Activated CD4-positive, alpha-beta T cell treated with anti-CD3 and anti-CD28 coated beads, Interleukin-2, amount 10 ng/mL, durations not matched to agents 24 days and 14 days (primary cell): Measurements from ENCODE around the gene ZNF865. TPM values are rescaled to one million over a fixed set of nuclear protein-coding genes. Genes with fewer than 3 reads are reported as not detected.

Experiments
- DNase-seq: peaks from one replicate; pipeline ENCODE4 v3.0.0; 2022
- H3K27ac Mint-ChIP-seq: one replicate; pipeline ENCODE4 v1.8.0; 2022; ENCODE audit warnings: mild to moderate bottlenecking, mixed read lengths
- H3K27me3 Mint-ChIP-seq: one replicate; pipeline ENCODE4 v1.8.0; 2022; ENCODE audit warnings: mixed read lengths
- H3K36me3 Mint-ChIP-seq: one replicate; pipeline ENCODE4 v1.8.0; 2022; ENCODE audit warnings: low read depth, mild to moderate bottlenecking, mixed read lengths
- H3K4me1 Mint-ChIP-seq: one replicate; pipeline ENCODE4 v1.8.0; 2021; ENCODE audit warnings: mixed read lengths
- H3K4me3 Mint-ChIP-seq: one replicate; pipeline ENCODE4 v1.8.0; 2022; ENCODE audit warnings: mild to moderate bottlenecking, moderate library complexity, mixed read lengths
- H3K9me3 Mint-ChIP-seq: one replicate; pipeline ENCODE4 v1.8.0; 2021; ENCODE audit warnings: mixed read lengths
- intact Hi-C: fragments of 100-400 bp; cut with micrococcal nuclease; formaldehyde crosslinking; loops from one replicate; pipeline ENCODE4 v1.15.1; 2023
- total RNA-seq: library from RNA; stranded (reverse); gene quantifications from 2 replicates; pipeline ENCODE4 v1.2.3, GENCODE V29; 2022

Gene ZNF865
- total RNA-seq, 1 donor from 2014 or later = 12.2 TPM

GRCh38 chr19:55618426-55618825 lies 13.0 kb downstream of the ZNF865 start:
- Mint-ChIP-seq H3K4me1 (peaks cover 12% of the 10 kb centered on the region), H3K36me3 (peaks cover 11% of the 10 kb centered on the region), H3K4me3 (no peak overlapping the region), H3K9me3 (no peaks in the 10 kb centered on the region), H3K27me3 (no peaks in the 10 kb centered on the region), H3K27ac (no peak overlapping the region)
- intact Hi-C loops = no loop called here
- no peak for DNase-seq

DNA sequence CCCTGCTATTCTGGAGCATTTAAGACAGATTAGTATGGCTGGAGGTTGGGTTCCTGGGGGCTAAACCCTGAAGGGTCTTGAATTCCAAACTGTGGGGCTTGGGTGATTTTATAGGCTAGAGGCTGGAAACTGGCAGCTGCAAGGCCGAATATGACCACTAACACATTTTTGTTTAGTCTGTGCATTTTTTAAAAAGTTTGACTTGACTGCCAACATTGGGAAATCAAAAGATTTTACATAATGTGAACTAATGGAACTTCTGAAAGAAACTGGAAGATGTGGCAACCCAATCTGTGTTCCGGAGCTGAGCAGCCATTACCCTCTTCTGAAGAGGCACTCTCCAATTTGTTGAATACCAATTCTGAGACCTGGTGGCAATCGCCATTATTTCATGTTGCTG lies 13.8 kb downstream of the ZNF865 start:
- intact Hi-C loops = no loop called here
- Mint-ChIP-seq H3K4me3 (no peak overlapping the region), H3K36me3 (peaks cover 11% of the 10 kb centered on the region), H3K4me1 (peaks cover 17% of the 10 kb centered on the region), H3K9me3 (no peaks in the 10 kb centered on the region), H3K27me3 (no peaks in the 10 kb centered on the region), H3K27ac (no peak overlapping the region)
- DNase-seq = no peak

DNA sequence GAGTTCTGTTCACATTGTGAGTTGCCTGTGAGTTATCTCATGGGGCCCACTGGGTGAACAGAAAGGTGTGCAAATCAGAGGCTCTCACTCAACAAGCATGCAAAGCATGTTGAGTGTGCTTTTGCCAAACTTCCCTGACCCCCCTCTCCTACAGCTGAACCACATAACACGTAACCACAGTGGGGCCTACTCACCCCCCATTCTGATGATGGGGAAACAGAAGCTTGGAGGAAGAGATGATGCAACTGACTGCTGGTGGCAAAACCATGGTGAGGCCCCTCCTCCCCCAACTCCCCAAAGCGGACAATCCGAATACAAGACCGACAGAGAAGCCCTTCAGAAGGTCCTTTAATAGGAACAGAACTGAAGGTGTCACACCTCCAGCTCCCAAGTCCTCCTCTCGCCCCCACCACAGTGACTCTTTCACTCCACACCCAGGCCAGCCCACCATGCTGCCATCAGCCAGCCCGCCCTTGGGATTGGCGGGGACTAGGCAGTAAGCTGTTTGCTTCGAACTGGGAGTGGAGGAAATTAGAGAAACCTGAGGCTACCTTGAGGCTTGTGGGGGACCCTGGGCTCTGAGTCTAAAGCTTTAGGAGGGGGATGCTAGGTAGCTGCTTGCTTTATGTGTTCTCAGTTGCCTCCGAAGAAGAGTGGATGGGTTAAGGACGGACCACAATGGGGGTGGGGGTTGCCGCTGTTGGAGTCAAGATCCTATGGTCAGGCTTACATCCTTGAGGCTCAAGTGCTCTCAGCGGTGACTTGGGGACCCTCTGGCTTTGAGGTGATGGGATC lies 15.2 kb downstream of the ZNF865 start:
- Mint-ChIP-seq H3K27ac (no peak overlapping the region), H3K4me3 (no peak overlapping the region), H3K4me1 (peaks cover 26% of the 10 kb centered on the region), H3K27me3 (no peaks in the 10 kb centered on the region), H3K36me3 (peaks cover 11% of the 10 kb centered on the region), H3K9me3 (no peaks in the 10 kb centered on the region)
- DNase-seq = no peak
- intact Hi-C loops = loop anchor here (5.0 to 10.0 kb wide), 2 partner anchors 38 to 1156 kb away; partner anchors contain the start of genes LENG9 and ZNF579

GRCh38 chr19:55621205-55621672 lies 15.8 kb downstream of the ZNF865 start:
- Mint-ChIP-seq H3K36me3 (peaks cover 11% of the 10 kb centered on the region), H3K4me3 (no peak overlapping the region), H3K27ac (no peak overlapping the region), H3K4me1 (peaks cover 30% of the 10 kb centered on the region), H3K9me3 (no peaks in the 10 kb centered on the region), H3K27me3 (no peaks in the 10 kb centered on the region)
- no peak for DNase-seq
- intact Hi-C loops = loop anchor here (5.0 to 10.0 kb wide), 2 partner anchors 39 to 1156 kb away; partner anchors contain the start of genes LENG9 and ZNF579

GRCh38 chr19:55621673-55622231 lies 16.3 kb downstream of the ZNF865 start:
- Mint-ChIP-seq H3K4me3 (no peak overlapping the region), H3K36me3 (peaks cover 10% of the 10 kb centered on the region), H3K9me3 (no peaks in the 10 kb centered on the region), H3K27me3 (peaks cover under 1% of the 10 kb centered on the region), H3K4me1 (peaks cover 35% of the 10 kb centered on the region), H3K27ac (no peak overlapping the region)
- intact Hi-C loops = loop anchor here (5.0 to 10.0 kb wide), 2 partner anchors 39 to 1157 kb away; partner anchors contain the start of genes LENG9 and ZNF579
- no peak for DNase-seq

GRCh38 chr19:55622242-55622969 lies 17.0 kb downstream of the ZNF865 start:
- Mint-ChIP-seq H3K36me3 (peaks cover 5% of the 10 kb centered on the region), H3K4me1 (peaks cover 40% of the 10 kb centered on the region), H3K9me3 (no peaks in the 10 kb centered on the region), H3K4me3 (no peak overlapping the region), H3K27ac (no peak overlapping the region), H3K27me3 (peaks cover 3% of the 10 kb centered on the region)
- intact Hi-C loops = loop anchor here (5.0 to 10.0 kb wide), 2 partner anchors 40 to 1158 kb away; partner anchors contain the start of genes LENG9 and ZNF579
- DNase-seq = no peak

- Mint-ChIP-seq H3K4me3 (no peak overlapping the region), H3K9me3 (no peaks in the 10 kb centered on the region), H3K27ac (no peak overlapping the region), H3K4me1 (peaks cover 43% of the 10 kb centered on the region), H3K36me3 (peaks cover 1% of the 10 kb centered on the region), H3K27me3 (peaks cover 8% of the 10 kb centered on the region)
- intact Hi-C loops = loop anchor here (5.0 to 10.0 kb wide), 2 partner anchors 41 to 1158 kb away; partner anchors contain the start of genes LENG9 and ZNF579
- no peak for DNase-seq
Measured at GRCh38 chr19:55623130-55623529, 17.7 kb downstream of the ZNF865 start.

GRCh38 chr19:55623561-55623960 lies 18.1 kb downstream of the ZNF865 start:
- Mint-ChIP-seq H3K4me3 (peak overlapping the region; percentile 96), H3K9me3 (no peaks in the 10 kb centered on the region), H3K4me1 (peaks cover 43% of the 10 kb centered on the region), H3K36me3 (peaks cover 1% of the 10 kb centered on the region), H3K27ac (no peak overlapping the region), H3K27me3 (peaks cover 9% of the 10 kb centered on the region)
- intact Hi-C loops = loop anchor here (5.0 to 10.0 kb wide), 2 partner anchors 41 to 1159 kb away; partner anchors contain the start of genes LENG9 and ZNF579
- no peak for DNase-seq

DNA sequence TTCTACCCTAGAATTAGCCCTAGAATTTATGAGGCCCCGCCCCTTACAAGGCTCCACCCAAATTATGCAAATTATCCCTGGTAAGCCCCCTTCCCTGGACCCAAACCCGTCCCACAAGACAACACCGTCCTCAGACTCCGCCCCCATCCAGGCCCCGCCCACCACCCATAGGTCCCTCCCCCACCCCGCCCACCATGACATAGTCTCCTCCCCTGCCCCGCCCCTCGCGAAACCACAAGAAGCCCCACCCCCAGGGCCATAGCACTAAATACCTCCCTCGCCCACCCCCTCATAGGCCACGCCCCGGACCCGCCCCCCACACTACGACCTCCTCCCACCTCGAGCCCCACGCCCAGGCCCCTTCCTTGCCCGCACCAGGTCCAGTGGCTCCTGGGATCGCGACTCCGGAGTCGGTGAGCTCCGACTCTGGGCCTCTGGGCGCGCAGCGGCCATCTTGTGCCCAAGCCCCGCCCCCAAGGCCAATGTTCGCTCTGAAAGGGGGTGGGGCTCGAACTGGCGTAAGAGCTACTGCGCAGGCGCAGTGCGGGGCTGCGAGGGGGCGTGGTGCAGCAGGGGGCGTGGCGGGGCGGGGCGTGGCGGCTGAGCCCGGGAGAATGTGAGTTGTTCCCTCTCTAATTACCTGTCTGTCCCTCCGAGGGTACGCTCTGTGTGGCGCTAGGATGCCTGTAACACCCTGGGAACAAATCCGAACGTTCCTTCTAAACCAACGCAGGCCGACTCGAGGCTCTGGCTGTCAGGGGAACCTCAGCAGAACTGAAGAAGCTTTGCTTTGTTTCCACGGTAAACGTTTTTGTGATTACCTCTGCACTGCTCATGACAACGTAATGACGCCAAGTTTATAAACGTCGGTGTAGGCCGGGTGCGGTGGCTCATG lies 18.9 kb downstream of the ZNF865 start, which contains the start of gene ZNF784:
Gene ZNF784, minus strand, starts transcription at position 458 of the 895 bp plus-strand sequence. Its CDS starts 5 bp downstream, at position 453.
- peaks cover 1% of the 10 kb centered on the region for H3K36me3 Mint-ChIP-seq
- peak within 1 kb of the TSS; percentile 99 for H3K27ac Mint-ChIP-seq
- intact Hi-C loops = loop anchor here (1.0 to 10.0 kb wide), 7 partner anchors 8 to 1160 kb away; partner anchors contain the start of genes FIZ1, LENG9, ZNF579 and ZNF865
- H3K27me3 Mint-ChIP-seq = peaks cover 13% of the 10 kb centered on the region
- peak; percentile 98 for DNase-seq
- H3K4me3 Mint-ChIP-seq = peak within 1 kb of the TSS; percentile 96
- H3K4me1 Mint-ChIP-seq = peaks cover 43% of the 10 kb centered on the region
- no peaks in the 10 kb centered on the region for H3K9me3 Mint-ChIP-seq

DNA sequence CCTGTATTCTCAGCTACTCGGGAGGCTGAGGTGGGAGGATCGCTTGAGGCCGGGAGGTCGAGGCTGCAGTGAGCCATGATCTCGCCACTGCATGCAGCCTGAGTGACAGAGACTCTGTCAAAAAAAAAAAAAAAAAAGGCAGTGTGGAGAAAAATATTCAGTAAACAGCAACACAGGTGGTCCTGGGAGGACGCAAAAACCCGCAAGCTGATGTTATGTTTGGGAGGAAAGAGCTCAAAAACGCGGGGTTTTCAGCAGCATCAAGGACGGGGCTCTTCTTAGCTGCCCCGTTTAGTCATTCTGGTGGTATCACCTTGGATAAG lies 19.5 kb downstream of the ZNF865 start:
- H3K36me3 Mint-ChIP-seq = peaks cover 1% of the 10 kb centered on the region
- H3K27ac Mint-ChIP-seq = peak overlapping the region; percentile 99
- peaks cover 43% of the 10 kb centered on the region for H3K4me1 Mint-ChIP-seq
- H3K9me3 Mint-ChIP-seq = no peaks in the 10 kb centered on the region
- no peak for DNase-seq
- intact Hi-C loops = loop anchor here (10.0 kb wide), 1 partner anchor 1160 kb away; the partner anchor contains the start of gene LENG9
- H3K4me3 Mint-ChIP-seq = peak overlapping the region; percentile 96
- H3K27me3 Mint-ChIP-seq = peaks cover 13% of the 10 kb centered on the region

DNA sequence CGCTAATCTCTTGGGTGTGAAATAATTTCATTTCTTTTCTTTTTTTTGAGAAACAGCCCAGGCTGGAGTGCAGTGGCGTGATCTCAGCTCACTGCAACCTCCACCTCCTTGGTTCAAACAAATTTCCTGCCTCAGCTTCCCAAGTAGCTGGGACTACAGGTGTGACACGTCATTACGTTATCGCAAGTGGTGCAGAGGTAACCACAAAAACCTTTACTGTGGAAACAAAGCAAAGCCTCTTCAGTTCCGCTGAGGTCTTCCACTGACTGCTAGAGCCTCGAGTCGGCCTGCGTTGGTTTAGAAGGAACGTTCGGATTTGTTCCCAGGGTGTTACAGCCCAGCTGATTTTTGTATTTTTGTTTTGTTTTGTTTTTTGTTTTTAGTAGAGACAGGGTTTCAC lies 20.9 kb downstream of the ZNF865 start:
- Mint-ChIP-seq H3K4me1 (peaks cover 34% of the 10 kb centered on the region), H3K27ac (peak overlapping the region; percentile 84), H3K4me3 (peak overlapping the region; percentile 75), H3K9me3 (no peaks in the 10 kb centered on the region), H3K27me3 (peaks cover 14% of the 10 kb centered on the region), H3K36me3 (peaks cover 1% of the 10 kb centered on the region)
- peak; percentile 92 for DNase-seq
- intact Hi-C loops = loop anchor here (10.0 kb wide), 1 partner anchor 1162 kb away; the partner anchor contains the start of gene LENG9

GRCh38 chr19:55632463-55632834 lies 27.0 kb downstream of the ZNF865 start:
- Mint-ChIP-seq H3K27ac (peak overlapping the region; percentile 3), H3K4me1 (peaks cover 38% of the 10 kb centered on the region), H3K36me3 (peaks cover 17% of the 10 kb centered on the region), H3K27me3 (peaks cover 13% of the 10 kb centered on the region), H3K9me3 (no peaks in the 10 kb centered on the region), H3K4me3 (no peak overlapping the region)
- peak; percentile 97 for DNase-seq
- intact Hi-C loops = loop anchor here (1.0 kb wide), 2 partner anchors 8 to 21 kb away; partner anchors contain the start of gene ZNF784
